Neural cell (in vitro differentiated cells): ENCODE measurements around the gene MRPS24.

ENCODE experiments used
- CTCF ChIP-seq: fragments of 450-650 bp; IDR thresholded peaks from 2 replicates; pipeline ENCODE4 v1.5.1; 2014; ENCODE audit warnings: antibody characterized with exemption, mild to moderate bottlenecking, moderate library complexity; ENCODE audit not compliant: poor library complexity, severe bottlenecking
- EP300 ChIP-seq: fragments of 450-650 bp; conservative IDR thresholded peaks from 2 replicates; pipeline ENCODE4 v1.6.1; 2014; ENCODE audit warnings: antibody characterized with exemption, mild to moderate bottlenecking, moderate library complexity; ENCODE audit not compliant: poor library complexity, severe bottlenecking
- EZH2 ChIP-seq: fragments of 200-600, 300-800 bp; shearing (Covaris generic), sonication (generic); IDR thresholded peaks from 2 replicates; pipeline ENCODE4 v1.6.1; 2014; ENCODE audit warnings: antibody characterized with exemption, low read length, borderline replicate concordance, mild to moderate bottlenecking; ENCODE audit not compliant: insufficient read depth, poor library complexity, severe bottlenecking
- POLR2AphosphoS5 ChIP-seq: IDR thresholded peaks from 2 replicates; pipeline ENCODE4 v1.6.1; 2012
- RAD21 ChIP-seq: fragments of 450-650 bp; conservative IDR thresholded peaks from 2 replicates; pipeline ENCODE4 v1.6.1; 2014; ENCODE audit warnings: antibody characterized with exemption, mild to moderate bottlenecking, moderate library complexity

GRCh38 chr7:43878867-43879266, 9.6 kb upstream of the MRPS24 start:
- TF ChIP-seq CTCF (no peak), EP300 (no peak), RAD21 (no peak), EZH2 (no peak), POLR2AphosphoS5 (no peak)
